GM19452 (cell line): Measurements from ENCODE around the gene SLIT3.

ENCODE experiments used
- ATAC-seq: cut with Tn5 transposase; IDR thresholded peaks from one replicate; pipeline ENCODE4 v1.9.1; 2021; ENCODE audit not compliant: unreplicated experiment

The SLIT3 gene

DNA sequence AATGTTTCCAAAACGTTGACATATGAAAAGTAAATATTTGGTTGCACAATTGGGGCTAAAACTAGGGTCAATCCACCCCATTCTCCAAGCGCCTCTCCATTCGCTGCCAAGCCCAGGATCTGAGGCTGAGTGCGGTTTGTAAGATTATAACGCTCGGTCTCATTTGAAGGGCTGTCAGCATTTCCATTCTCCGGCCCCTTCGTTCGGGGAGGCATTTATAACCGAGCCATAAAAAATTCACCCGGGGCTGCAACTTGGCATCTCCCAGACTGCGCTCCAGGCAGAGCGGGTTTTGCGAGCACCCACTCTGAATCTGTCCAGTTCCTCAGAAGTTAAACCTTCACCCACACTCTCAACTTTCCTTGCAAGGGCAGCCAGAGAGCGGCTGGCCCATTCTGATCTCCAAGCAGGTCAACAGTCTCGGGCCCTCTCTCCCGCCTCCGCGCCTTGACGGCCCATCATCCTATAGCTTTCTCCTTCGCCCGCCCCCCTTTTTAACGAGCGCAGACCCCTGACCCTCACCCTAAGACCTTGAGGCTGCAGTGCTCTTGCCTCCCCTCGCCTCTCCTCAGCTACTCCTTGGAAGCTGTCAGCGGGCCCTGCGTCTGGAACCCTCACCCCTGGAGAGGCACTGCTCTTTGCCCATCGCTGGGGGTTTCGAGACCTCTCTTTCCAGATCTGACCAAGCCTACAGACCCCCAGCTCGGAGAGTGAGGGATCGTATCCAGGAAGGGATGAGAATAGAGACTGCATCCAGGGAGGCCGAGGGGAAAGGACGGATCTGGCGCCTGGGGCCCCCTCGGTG, 1.1 kb downstream of the SLIT3 start:
- ATAC-seq = no peak

GRCh38 chr5:169299191-169299662, 1.7 kb downstream of the SLIT3 start:
- no peak for ATAC-seq

GRCh38 chr5:169298193-169298592, 2.7 kb downstream of the SLIT3 start:
- no peak for ATAC-seq

- no peak for ATAC-seq
Measured at GRCh38 chr5:169296419-169297143, 4.4 kb downstream of the SLIT3 start.

DNA sequence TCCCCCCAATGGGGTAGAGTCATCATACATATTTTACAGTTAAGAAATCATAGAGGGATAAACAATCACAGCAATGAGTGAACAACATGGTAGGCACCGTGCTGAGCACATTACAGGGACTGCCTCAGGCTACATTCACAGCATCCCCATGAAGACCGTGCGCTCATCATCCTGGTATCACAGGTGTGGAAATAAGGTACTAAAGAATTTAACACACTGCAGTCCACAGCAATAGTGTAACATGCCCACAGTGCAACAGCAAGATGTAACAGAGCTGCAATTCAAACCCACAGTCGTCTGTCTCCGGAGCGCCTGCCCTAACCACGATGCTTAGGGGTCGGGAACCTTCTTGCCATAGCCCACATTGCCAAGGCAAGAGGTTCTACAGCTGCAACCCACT, 5.6 kb downstream of the SLIT3 start:
- no peak for ATAC-seq

GRCh38 chr5:169294621-169295020, 6.3 kb downstream of the SLIT3 start:
- no peak for ATAC-seq

DNA sequence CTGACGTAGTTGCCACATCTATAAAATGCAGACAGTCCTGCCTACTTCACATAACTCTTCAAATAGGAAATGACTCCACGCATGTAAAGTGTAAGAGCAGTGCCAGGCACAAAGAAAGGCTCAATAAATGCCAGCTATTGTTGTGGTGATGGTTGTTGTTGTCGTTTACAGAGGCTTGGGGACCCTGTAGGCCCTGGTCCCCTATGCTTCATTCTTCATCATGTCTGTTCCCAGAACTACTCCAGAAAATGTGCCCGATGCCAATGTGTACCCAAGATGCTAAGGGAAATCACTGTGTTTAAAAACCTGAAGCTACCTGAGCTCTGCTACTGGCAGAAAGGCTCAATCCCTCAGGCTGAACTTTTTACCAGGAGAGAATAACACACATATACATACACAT, 9.1 kb downstream of the SLIT3 start:
- ATAC-seq = no peak

GRCh38 chr5:169290895-169291294, 10.0 kb downstream of the SLIT3 start:
- no peak for ATAC-seq

GRCh38 chr5:169289520-169289919, 11.4 kb downstream of the SLIT3 start:
- ATAC-seq = no peak

DNA sequence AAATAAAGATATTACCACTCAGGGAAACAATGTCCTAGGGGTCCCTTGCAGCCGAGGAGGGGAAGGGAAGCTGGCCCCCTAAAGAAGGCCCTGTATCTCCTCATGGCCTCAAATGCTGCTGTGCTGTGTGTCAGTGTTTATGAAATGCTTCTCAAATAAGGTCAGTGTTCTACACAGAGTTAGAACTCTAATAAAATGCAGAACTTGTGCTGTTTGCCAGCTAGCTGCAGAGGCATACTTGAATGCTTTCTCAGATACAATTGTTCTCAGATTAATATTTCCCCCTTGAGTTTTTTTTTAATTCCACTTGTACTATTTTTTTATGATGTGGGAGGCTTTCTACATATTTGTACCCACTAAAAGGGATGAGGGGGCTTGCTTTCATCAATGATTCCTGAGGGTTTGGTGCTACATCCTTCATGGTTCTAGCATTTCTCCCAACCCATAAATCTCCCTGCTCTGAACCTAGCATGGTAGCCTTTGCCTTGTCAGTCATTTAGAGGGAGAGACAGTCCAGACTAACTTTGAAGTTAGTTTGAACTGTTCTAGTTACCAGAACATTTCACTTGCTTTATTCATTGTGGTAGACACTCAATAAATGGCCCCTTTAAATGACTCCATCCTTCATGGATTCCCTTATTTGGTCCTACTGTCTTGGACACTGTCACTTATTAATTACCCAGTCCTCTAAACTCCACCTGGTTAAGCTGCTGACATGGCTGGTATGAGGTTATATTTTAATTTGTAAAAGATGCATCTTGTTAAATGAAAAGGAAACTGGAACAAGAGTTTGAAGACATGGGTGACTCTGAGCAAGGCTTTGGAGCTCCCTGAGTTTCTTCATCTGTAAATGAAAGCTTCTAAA, 12.6 kb downstream of the SLIT3 start:
- no peak for ATAC-seq

DNA sequence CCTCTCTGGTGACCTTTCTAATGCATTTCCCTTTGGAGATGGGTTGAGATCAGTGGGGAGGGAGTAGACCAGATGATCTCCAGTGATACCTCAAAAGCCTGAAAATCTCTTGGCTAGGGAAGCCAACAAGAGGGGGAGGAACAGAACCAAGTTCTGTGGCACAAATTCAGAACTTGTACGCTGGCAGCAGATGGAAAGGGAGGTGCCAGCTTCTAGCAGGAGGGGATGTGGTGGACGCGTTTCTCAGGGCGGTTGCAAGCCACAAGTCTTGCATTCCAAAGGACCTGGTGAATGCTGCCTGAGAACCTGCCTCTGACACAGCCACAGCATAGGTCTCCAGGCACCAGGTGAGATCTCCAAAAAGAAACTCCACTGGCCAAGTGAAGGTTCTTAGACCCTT, 13.4 kb downstream of the SLIT3 start:
- ATAC-seq = no peak

GRCh38 chr5:169286572-169287300, 14.2 kb downstream of the SLIT3 start:
- no peak for ATAC-seq

DNA sequence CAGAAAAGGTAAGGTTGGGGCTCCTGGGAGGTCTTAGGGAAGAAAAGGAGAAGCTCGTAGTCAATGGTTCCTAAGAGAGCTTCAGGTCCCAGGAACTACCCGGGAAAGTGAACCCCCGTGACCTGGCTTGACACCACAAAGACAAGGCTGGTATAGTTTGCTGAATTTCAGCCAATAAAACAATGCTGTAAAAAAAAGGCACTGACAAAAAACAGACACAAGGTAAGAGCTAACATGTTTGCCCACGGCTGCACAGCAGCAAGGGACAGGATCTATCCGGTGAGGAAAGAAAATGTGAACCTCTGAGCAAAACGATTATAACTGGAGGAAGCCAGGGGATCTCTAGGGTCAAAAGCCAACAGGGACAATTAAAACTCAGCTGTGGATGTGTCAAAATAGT, 17.1 kb downstream of the SLIT3 start:
- no peak for ATAC-seq

GRCh38 chr5:169281625-169282024, 19.3 kb downstream of the SLIT3 start:
- no peak for ATAC-seq

DNA sequence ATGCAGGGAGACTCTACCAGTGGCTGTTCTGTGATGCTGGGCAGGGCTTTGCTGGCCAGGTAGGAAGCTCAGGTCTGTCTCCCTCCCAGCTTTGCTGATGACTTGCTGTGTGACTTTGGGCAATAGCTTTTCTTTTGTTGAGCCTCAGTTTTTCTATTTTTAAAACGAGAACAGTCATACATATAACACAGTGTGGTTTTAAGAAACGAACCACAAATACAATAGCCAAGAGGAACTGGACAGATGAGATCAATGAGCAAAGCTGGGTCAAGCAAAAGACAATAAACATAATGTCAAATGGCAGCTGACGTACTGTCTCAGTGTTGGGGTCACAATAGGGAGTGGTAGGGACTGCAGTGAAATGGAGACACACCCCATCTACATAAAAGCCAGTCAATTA, 20.2 kb downstream of the SLIT3 start:
- no peak for ATAC-seq

DNA sequence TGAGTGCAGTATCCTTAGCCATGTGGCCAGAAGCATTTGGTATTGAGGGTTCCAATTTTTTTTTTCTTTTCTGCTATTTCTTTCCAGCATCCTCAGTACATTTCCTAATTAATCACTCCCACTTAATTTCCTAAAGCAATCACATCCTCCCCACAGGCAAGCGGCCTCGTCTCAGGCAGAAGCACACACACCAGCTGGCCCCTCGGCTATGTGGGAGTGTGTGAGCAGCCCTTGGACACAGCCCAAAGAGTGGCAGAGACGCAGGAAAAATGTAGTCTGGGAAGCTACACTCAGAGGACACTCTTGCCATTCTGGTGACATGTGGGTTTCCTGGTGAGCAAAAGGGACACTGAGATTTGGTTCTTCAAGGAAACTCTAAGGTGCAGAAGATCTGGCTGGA, 20.7 kb downstream of the SLIT3 start:
- no peak for ATAC-seq

DNA sequence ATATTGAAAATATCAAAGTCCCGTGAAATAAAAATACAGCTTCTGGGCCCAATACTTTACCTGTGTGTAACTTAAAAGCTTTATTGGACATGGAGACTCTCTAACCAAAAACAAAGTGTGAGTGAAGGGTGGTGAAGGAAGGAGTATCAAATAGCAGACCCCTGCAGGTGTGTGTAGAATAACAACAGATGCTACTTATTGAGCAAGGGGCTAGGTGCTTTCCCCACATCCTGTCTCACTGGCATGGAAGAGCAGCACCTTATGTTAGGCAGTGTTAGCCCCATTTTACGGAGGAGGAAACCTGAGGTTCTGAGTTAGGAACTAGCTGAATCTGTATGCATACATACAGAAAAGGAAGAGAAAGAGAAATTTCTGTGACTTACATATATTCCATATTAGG, 21.8 kb downstream of the SLIT3 start:
- no peak for ATAC-seq

GRCh38 chr5:169273881-169274280, 27.1 kb downstream of the SLIT3 start:
- no peak for ATAC-seq

- ATAC-seq = no peak
Measured at GRCh38 chr5:169273451-169273850, 27.5 kb downstream of the SLIT3 start.

DNA sequence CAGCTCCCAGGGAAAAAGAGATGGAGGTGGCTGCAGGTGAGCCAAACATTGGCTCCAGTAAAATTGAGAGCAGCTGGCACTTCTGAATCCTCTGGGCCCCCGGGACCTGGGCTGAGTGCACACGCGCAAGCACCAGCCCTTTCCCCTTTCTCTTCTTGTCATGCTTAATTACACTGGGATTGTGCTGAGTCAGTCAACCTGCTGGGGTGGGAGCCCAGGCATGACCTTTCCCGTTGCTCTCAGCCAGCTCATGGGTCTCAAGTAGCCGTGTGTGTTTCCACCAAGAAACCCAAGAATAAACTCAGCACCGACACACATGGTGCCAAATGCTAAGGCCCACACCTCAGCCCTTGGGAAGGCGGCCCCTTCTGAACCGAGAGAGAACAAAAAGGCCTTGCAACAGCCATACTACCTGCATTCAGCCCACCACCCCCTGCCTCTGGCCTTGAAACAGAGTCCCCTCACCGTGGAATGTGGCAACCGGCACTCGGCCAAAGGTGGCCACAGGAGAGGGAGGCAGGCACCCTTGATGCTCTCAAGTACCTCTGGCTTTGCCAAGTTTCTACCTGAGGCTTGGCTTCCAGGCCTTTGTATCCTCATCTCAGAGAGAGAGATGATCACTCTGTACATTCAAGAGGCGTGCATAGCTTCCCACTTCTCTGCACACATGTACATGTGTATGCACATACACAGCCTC, 28.1 kb downstream of the SLIT3 start:
- no peak for ATAC-seq
